Measurements from ENCODE around the gene BCOR. TPM values are rescaled to one million over a fixed set of nuclear protein-coding genes. Genes with fewer than 3 reads are reported as not detected.

The BCOR gene
- total RNA-seq, 3 donors from 2014 or later, result 11.7 to 28.1 (median 27.9) TPM

- H3K27ac ChIP-seq, result no peak overlapping the region
- DNase-seq (ENCODE audit: low spot score in 2 of 2), result no peak
- intact Hi-C loops (cut with DNase I; ENCODE audit: low total_unique reads), result no loop called here
- no peaks in the 10 kb centered on the region for H3K36me3 ChIP-seq
- H3K27me3 ChIP-seq, result peaks cover 0 to 57% of the 10 kb centered on the region in 2 donors
- no peak overlapping the region for H3K4me3 ChIP-seq
- H3K9me3 ChIP-seq, result no peaks in the 10 kb centered on the region
- H3K4me1 ChIP-seq, result no peaks in the 10 kb centered on the region
- no peak for TF ChIP-seq POLR2A (IDR thresholded peaks at IDR 0.05)
- TF ChIP-seq POLR2AphosphoS5 (IDR thresholded peaks at IDR 0.05), result no peak
Observed at GRCh38 chrX:40079572-40079971, 18.2 kb downstream of the BCOR start.

- H3K4me1 ChIP-seq, result no peaks in the 10 kb centered on the region
- H3K9me3 ChIP-seq, result no peaks in the 10 kb centered on the region
- TF ChIP-seq POLR2A (IDR thresholded peaks at IDR 0.05) (no peak), POLR2AphosphoS5 (IDR thresholded peaks at IDR 0.05) (no peak)
- TF ChIP-seq, protein P1, sequence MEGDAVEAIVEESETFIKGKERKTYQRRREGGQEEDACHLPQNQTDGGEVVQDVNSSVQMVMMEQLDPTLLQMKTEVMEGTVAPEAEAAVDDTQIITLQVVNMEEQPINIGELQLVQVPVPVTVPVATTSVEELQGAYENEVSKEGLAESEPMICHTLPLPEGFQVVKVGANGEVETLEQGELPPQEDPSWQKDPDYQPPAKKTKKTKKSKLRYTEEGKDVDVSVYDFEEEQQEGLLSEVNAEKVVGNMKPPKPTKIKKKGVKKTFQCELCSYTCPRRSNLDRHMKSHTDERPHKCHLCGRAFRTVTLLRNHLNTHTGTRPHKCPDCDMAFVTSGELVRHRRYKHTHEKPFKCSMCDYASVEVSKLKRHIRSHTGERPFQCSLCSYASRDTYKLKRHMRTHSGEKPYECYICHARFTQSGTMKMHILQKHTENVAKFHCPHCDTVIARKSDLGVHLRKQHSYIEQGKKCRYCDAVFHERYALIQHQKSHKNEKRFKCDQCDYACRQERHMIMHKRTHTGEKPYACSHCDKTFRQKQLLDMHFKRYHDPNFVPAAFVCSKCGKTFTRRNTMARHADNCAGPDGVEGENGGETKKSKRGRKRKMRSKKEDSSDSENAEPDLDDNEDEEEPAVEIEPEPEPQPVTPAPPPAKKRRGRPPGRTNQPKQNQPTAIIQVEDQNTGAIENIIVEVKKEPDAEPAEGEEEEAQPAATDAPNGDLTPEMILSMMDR (IDR thresholded peaks at IDR 0.05), result no peak
- DNase-seq (ENCODE audit: low spot score in 2 of 2), result no peak
- no peak overlapping the region for H3K4me3 ChIP-seq
- H3K27ac ChIP-seq, result no peak overlapping the region
- peaks cover 0 to 48% of the 10 kb centered on the region in 2 donors for H3K27me3 ChIP-seq
- H3K36me3 ChIP-seq, result no peaks in the 10 kb centered on the region
- intact Hi-C loops (cut with DNase I; ENCODE audit: low total_unique reads), result no loop called here
Observed at GRCh38 chrX:40078489-40079227, 19.1 kb downstream of the BCOR start.

- DNase-seq (ENCODE audit: low spot score in 2 of 2), result no peak
- H3K27me3 ChIP-seq, result peaks cover 0 to 46% of the 10 kb centered on the region in 2 donors
- no peak for TF ChIP-seq POLR2A (IDR thresholded peaks at IDR 0.05)
- TF ChIP-seq, protein P1 (IDR thresholded peaks at IDR 0.05), result no peak
- no peaks in the 10 kb centered on the region for H3K4me1 ChIP-seq
- no peaks in the 10 kb centered on the region for H3K9me3 ChIP-seq
- no peak overlapping the region for H3K4me3 ChIP-seq
- no peak overlapping the region for H3K27ac ChIP-seq
- no peaks in the 10 kb centered on the region for H3K36me3 ChIP-seq
- intact Hi-C loops (cut with DNase I; ENCODE audit: low total_unique reads), result no loop called here
Observed at GRCh38 chrX:40077906-40078305, 19.9 kb downstream of the BCOR start.

DNA sequence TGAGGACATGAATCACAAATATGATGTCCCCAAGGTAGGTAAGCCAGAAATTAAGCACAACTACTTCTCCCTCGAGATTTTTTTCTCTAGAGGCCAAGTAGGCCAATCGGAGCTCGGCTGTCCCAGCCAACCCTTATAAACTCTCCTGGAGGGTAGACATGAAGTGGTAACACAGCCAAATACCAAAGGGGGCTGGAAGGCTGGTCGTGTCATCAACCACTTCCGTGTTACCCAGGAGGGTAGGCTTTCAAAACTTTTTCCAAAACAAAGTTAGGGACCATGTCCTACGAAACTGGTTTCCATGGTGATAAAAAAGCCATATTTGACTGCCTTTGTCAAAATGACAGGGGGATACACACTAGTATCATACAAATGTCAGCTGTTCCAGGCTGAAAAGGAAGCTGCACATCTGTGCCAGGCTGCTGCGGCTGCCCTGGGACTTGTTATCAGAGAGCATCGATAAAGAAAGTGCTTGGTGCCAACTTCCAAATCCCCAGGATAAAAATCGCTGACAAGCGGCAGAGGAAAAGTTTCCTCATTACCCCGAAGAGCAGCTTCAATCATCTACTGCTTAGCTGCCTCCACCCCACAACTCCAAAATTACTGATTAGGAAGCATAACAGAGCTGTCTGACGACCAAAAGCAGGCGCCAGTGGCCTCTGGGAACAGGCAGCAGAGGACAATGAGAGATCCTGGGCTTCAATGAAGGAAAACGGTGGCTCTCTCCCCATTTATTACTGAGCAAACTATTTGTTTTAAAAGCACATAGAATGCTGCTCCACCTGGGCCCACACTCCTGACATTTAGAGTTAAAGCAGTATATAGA lies 20.8 kb downstream of the BCOR start:
- TF ChIP-seq POLR2AphosphoS5 (IDR thresholded peaks at IDR 0.05) (no peak), POLR2A (IDR thresholded peaks at IDR 0.05) (no peak)
- TF ChIP-seq, protein P1 (IDR thresholded peaks at IDR 0.05), result no peak
- intact Hi-C loops (cut with DNase I; ENCODE audit: low total_unique reads), result no loop called here
- no peak overlapping the region for H3K27ac ChIP-seq
- H3K9me3 ChIP-seq, result no peaks in the 10 kb centered on the region
- peaks cover 0 to 36% of the 10 kb centered on the region in 2 donors for H3K27me3 ChIP-seq
- H3K4me3 ChIP-seq, result no peak overlapping the region
- H3K4me1 ChIP-seq, result no peaks in the 10 kb centered on the region
- H3K36me3 ChIP-seq, result no peaks in the 10 kb centered on the region
- no peak for DNase-seq (ENCODE audit: low spot score in 2 of 2)

- DNase-seq (ENCODE audit: low spot score in 2 of 2), result no peak
- intact Hi-C loops (cut with DNase I; ENCODE audit: low total_unique reads), result no loop called here
- H3K36me3 ChIP-seq, result no peaks in the 10 kb centered on the region
- H3K9me3 ChIP-seq, result no peaks in the 10 kb centered on the region
- TF ChIP-seq, protein P1 (IDR thresholded peaks at IDR 0.05), result no peak
- TF ChIP-seq POLR2AphosphoS5 (IDR thresholded peaks at IDR 0.05), result no peak
- TF ChIP-seq POLR2A (IDR thresholded peaks at IDR 0.05), result no peak
- H3K27ac ChIP-seq, result no peak overlapping the region
- no peak overlapping the region for H3K4me3 ChIP-seq
- H3K27me3 ChIP-seq, result peaks cover 0 to 36% of the 10 kb centered on the region in 2 donors
- no peaks in the 10 kb centered on the region for H3K4me1 ChIP-seq
Observed at GRCh38 chrX:40074959-40075332, 22.8 kb downstream of the BCOR start.

Data from breast epithelium (tissue), 4 donors.